NCI-H2029 treated with DMSO at 0.1 percent for 48 hours (cell line): ENCODE measurements around the gene SH3D19.
"Not testable (repeated sequence)": the region's sequence is repeated elsewhere in the genome, so short reads cannot be mapped to it uniquely, and the experiment has no call there.

Experiments
- DNase-seq: peaks from one replicate; lab custom pipeline; 2025; lab: John Stamatoyannopoulos, UW

SH3D19 gene

DNA sequence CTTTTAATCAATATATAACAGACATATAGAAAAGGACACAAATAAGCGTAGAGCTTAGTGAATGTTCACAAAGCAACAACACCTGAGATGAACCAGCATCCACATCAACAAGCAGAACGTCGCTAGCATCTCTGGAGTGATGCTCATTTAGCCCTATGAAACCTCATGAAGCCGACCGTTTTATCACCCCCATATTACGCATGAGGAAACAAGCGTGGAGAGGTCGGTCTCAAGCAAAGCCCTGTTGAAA is 226.5 kb downstream of the SH3D19 start:
- DNase-seq = no peak

DNA sequence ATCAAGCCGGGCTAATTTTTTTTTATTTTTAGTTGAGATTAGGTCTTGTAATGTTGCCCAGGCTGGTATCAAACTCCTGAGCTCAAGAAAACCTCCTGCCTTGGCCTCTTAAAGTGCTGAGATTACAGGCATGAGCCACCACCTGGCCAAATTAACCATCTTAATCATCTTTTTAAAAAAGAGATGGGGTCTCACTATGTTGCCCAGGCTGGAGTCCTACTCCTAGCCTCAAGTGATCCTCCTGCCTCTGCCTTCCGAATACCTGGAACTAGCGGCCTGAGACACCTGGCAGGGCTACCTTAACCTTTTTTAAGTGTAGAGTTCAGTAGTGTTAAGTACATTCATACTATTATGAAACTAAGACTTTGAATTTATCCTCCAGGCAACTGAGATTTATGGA is 227.6 kb downstream of the SH3D19 start:
- DNase-seq = no peak

DNA sequence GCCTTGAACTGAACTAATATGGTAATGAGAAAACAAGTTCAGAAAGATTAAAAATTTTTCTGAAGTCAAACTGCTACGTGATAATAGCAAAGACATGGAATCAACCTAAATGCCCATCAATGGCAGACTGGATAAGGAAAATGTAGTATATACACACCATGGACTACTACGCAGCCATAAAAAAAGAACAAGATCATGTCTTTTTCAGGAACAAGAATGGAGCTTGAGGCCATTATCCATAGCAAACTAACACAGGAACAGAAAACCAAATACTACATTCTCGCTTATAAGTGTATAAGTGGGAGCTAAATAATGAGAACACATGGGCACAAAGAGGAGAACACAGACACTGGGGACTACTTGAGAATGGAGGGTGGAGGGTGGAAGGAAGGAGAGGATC is 230.3 kb downstream of the SH3D19 start:
- no peak for DNase-seq

- DNase-seq = no peak
Measured at GRCh38 chr4:151094290-151094751, 231.1 kb downstream of the SH3D19 start.

DNA sequence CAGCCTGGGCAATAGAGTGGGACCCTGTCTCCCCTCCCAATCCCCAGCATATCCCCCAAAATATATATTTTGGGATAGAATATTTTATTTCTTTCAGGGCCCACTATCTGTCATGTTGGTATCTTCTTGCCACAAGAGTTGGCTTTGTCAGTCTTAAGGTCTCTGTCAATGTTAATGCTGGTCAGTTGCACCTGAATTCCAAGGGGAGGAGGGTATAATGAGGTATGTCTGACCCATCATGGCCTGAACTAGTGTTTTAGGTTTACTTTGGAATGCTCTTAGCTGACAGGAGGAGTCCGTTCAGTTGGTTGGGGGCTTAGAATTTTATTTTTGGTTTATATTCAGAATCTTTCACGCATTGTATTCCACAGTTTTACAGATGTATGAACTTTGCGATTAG is 232.2 kb downstream of the SH3D19 start:
- no peak for DNase-seq

GRCh38 chr4:151092488-151092887 is 232.9 kb downstream of the SH3D19 start:
- DNase-seq = no peak

DNA sequence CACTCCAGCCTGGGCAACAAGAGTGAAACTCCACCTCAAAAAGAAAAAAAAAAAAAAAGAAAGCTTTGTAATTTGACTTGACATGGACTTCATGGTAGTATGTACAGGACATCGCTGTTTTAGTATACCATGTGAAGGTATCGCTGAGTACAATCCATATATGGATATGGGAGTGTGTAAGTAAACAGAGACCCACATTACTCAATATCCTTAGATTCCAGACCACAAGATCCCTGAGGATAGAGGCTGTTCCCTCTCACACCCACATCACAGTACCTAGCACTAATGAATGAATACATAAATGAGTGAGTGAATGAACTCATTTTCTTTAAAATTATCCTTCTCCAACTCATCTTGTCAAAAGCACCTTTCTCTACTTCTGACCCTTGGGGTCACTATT is 234.4 kb downstream of the SH3D19 start:
- no peak for DNase-seq

GRCh38 chr4:151087467-151087866 is 237.9 kb downstream of the SH3D19 start:
- DNase-seq = no peak

- DNase-seq = not testable (repeated sequence)
Measured at GRCh38 chr4:151077978-151078377, 247.4 kb downstream of the SH3D19 start.

DNA sequence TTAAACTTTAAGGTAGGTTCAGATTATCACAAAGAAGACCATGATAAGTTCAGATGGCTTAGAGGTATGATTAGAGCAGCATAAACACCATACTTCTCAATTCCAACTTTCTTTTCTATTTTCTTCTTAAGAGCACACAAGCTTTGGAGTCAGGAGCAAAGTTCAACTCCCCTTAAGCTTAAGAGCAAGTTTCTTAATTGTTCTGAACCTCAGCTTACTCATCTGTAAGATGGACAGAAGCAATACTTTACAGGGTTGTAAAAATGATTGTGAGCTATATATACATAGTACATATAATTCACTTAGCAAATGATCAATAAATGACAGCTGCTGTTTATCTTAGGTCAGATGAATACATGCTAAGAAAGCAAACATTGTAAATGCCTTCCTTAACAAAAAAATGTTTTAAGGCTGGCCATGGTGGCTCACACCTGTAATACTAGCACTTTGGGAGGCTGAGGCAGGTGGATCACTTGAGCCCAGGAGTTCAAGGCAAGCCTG is 250.9 kb downstream of the SH3D19 start:
- no peak for DNase-seq
